ENCODE data around the gene BRWD1.

The BRWD1 gene

DNA sequence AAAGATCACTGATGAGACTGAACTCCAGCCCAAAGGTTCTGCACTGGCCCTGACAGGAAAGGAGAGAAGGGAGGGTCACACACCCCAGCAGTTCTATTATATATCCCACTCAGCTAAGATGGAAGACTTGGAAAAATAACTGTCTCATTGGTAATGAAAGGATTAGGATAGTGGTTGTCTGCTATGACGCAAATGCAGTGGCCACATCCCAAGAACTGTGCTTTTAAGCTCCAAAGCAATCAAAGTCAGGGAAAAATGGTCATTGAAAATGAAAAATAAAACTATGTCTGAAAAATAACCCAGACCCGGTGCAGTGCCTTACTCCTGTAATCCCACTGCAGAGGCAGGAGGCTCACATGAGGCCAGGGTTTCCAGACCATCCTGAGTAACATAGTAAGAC, 161.2 kb downstream of the BRWD1 start:
- Histone ChIP-seq H3K36me3 (no peaks in the 10 kb centered on the region), H3K27me3 (peaks cover 4% of the 10 kb centered on the region), H3K4me1 (no peaks in the 10 kb centered on the region), H3K9me3 (no peaks in the 10 kb centered on the region), H3K4me3 (ENCODE audit: low read depth, low read length) (no peak overlapping the region)
- DNase-seq, result no peak
- TF ChIP-seq, protein P1, sequence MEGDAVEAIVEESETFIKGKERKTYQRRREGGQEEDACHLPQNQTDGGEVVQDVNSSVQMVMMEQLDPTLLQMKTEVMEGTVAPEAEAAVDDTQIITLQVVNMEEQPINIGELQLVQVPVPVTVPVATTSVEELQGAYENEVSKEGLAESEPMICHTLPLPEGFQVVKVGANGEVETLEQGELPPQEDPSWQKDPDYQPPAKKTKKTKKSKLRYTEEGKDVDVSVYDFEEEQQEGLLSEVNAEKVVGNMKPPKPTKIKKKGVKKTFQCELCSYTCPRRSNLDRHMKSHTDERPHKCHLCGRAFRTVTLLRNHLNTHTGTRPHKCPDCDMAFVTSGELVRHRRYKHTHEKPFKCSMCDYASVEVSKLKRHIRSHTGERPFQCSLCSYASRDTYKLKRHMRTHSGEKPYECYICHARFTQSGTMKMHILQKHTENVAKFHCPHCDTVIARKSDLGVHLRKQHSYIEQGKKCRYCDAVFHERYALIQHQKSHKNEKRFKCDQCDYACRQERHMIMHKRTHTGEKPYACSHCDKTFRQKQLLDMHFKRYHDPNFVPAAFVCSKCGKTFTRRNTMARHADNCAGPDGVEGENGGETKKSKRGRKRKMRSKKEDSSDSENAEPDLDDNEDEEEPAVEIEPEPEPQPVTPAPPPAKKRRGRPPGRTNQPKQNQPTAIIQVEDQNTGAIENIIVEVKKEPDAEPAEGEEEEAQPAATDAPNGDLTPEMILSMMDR (IDR thresholded peaks at IDR 0.05; ENCODE audit: low read depth, low read length), result no peak

GRCh38 chr21:39150877-39151276, 162.6 kb downstream of the BRWD1 start:
- H3K4me1 ChIP-seq, result no peaks in the 10 kb centered on the region
- DNase-seq, result no peak
- TF ChIP-seq, protein P1 (IDR thresholded peaks at IDR 0.05; ENCODE audit: low read depth, low read length), result no peak
- peaks cover 4% of the 10 kb centered on the region for H3K27me3 ChIP-seq
- no peak overlapping the region for H3K4me3 ChIP-seq (ENCODE audit: low read depth, low read length)
- H3K9me3 ChIP-seq, result no peaks in the 10 kb centered on the region
- no peaks in the 10 kb centered on the region for H3K36me3 ChIP-seq

DNA sequence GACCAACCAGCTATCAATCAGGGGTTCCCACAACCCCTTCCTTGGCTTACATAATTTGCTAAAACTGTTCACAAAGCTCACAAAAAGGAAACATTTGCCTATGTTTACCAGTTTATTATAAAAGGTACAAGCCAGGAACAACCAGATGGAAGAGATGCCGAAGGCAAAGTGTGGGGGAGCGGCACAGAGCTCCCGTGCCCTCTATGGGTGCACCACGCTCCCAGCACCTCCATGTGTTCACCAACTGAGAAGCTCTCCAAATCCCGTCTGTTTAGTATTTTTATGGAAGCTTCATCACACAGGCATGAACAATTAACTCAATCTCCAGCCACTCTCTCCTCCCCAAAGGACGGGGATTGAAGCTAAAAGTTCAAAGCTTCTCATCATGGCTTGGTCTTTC, 163.1 kb downstream of the BRWD1 start:
- TF ChIP-seq, protein P1 (IDR thresholded peaks at IDR 0.05; ENCODE audit: low read depth, low read length), result no peak
- H3K4me3 ChIP-seq (ENCODE audit: low read depth, low read length), result no peak overlapping the region
- H3K36me3 ChIP-seq, result no peaks in the 10 kb centered on the region
- no peaks in the 10 kb centered on the region for H3K4me1 ChIP-seq
- no peak for DNase-seq
- H3K27me3 ChIP-seq, result peaks cover 4% of the 10 kb centered on the region
- no peaks in the 10 kb centered on the region for H3K9me3 ChIP-seq

DNA sequence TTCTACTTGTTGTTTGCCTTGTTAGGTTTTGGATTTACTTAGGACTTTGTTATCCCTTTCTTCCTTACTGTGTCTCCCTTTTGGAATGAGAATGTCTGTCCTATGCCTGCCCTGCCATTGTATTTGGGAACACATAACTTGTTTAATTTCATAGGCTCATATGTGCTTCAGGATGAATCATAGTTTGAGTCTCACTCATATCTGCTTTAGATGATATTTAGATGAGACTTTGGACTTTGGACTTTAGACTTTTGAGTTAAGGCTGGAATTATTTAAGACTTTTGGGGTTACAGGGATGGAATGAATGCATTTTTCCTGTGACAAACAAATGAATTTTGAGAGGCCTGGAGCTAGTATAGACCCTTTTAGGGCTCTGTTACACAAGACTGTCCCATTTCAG, 163.6 kb downstream of the BRWD1 start:
- Histone ChIP-seq H3K9me3 (no peaks in the 10 kb centered on the region), H3K4me1 (no peaks in the 10 kb centered on the region), H3K4me3 (ENCODE audit: low read depth, low read length) (no peak overlapping the region), H3K27me3 (peaks cover 4% of the 10 kb centered on the region), H3K36me3 (no peaks in the 10 kb centered on the region)
- TF ChIP-seq, protein P1 (IDR thresholded peaks at IDR 0.05; ENCODE audit: low read depth, low read length), result no peak
- no peak for DNase-seq

- Histone ChIP-seq H3K4me1 (no peaks in the 10 kb centered on the region), H3K4me3 (ENCODE audit: low read depth, low read length) (no peak overlapping the region), H3K9me3 (peaks cover 3% of the 10 kb centered on the region; the same call in 1 of the 2 replicates), H3K36me3 (no peaks in the 10 kb centered on the region), H3K27me3 (peaks cover 4% of the 10 kb centered on the region)
- DNase-seq, result no peak
- TF ChIP-seq, protein P1 (IDR thresholded peaks at IDR 0.05; ENCODE audit: low read depth, low read length), result no peak
Measured at GRCh38 chr21:39148975-39149374, 164.5 kb downstream of the BRWD1 start.

- TF ChIP-seq, protein P1 (IDR thresholded peaks at IDR 0.05; ENCODE audit: low read depth, low read length), result no peak
- DNase-seq, result peak; percentile 40
- H3K36me3 ChIP-seq, result no peaks in the 10 kb centered on the region
- H3K9me3 ChIP-seq, result peaks cover 6% of the 10 kb centered on the region; the same call in 1 of the 2 replicates
- peaks cover 4% of the 10 kb centered on the region; the same call in 1 of the 2 replicates for H3K27me3 ChIP-seq
- H3K4me1 ChIP-seq, result no peaks in the 10 kb centered on the region
- H3K4me3 ChIP-seq (ENCODE audit: low read depth, low read length), result no peak overlapping the region
Measured at GRCh38 chr21:39144191-39144590, 169.2 kb downstream of the BRWD1 start.
